Aorta (tissue), 5 donors: ENCODE results near the gene DHRS2. TPM values are rescaled to one million over a fixed set of nuclear protein-coding genes. Genes with fewer than 3 reads are reported as not detected.

ENCODE experiments used
- ATAC-seq: fragments of 200-7000 bp; cut with Tn5 transposase; one replicate; pipeline ENCODE4 v1.9.1; 2022; ENCODE audit warnings: moderate library complexity; ENCODE audit not compliant: low FRiP score
- DNase-seq, 2 donors: peaks; one replicate each; pipeline ENCODE4 v3.0.0-alpha.2; 2020
- H3K27ac ChIP-seq, 2 donors: one replicate each; pipeline ENCODE4 v1.5.1; 2013; ENCODE audit warnings: low read length in 2 of 2, mild to moderate bottlenecking in 2 of 2, moderate library complexity in 2 of 2, control low read depth in 1 of 2, inconsistent platforms in 1 of 2, low read depth in 1 of 2
- H3K27me3 ChIP-seq, 2 donors: one replicate each; pipeline ENCODE4 v1.6.1; 2013; ENCODE audit warnings: control low read depth in 1 of 2, low read length in 1 of 2, mild to moderate bottlenecking in 1 of 2, moderate library complexity in 1 of 2; ENCODE audit not compliant: insufficient read depth in 2 of 2, control insufficient read depth in 1 of 2
- H3K36me3 ChIP-seq, 2 donors: one replicate each; pipeline ENCODE4 v1.6.1; 2013; ENCODE audit warnings: control low read depth in 1 of 2, low read length in 1 of 2, mild to moderate bottlenecking in 1 of 2; ENCODE audit not compliant: insufficient read depth in 2 of 2, control insufficient read depth in 1 of 2
- H3K4me1 ChIP-seq, 2 donors: one replicate each; pipeline ENCODE4 v1.6.1; 2013; ENCODE audit warnings: low read length in 2 of 2, control low read depth in 1 of 2, mild to moderate bottlenecking in 1 of 2, moderate library complexity in 1 of 2; ENCODE audit not compliant: insufficient read depth in 2 of 2, control insufficient read depth in 1 of 2
- H3K4me3 ChIP-seq, 2 donors: one replicate each; pipeline ENCODE4 v1.5.1; 2013; ENCODE audit warnings: low read length in 2 of 2, control low read depth in 1 of 2, mild to moderate bottlenecking in 1 of 2
- H3K9me3 ChIP-seq: one replicate; pipeline ENCODE4 v1.6.1; 2013; ENCODE audit warnings: mild to moderate bottlenecking, low read length; ENCODE audit not compliant: control insufficient read depth
- WGBS, 2 donors: extraction: QIAGEN DNeasy Blood & Tissue Kit; methylation state at CpG; one replicate each; pipeline ENCODE4 v1.1.7; 2013; 5-methylcytosine and 5-hydroxymethylcytosine counted together
- intact Hi-C, 2 donors: fragments of 100-400 bp; cut with DNase I; formaldehyde crosslinking; loops; one replicate each; pipeline versions ENCODE4 v1.14.2 to v1.15.0; 2022
- polyA plus RNA-seq, 2 donors: library from polyadenylated mRNA; stranded (reverse); fragments of 200-250 nt; gene quantifications; one replicate each; pipeline ENCODE4 v1.2.3, GENCODE V29; 2013
- total RNA-seq, 2 donors: library from RNA; stranded (reverse); fragmentation: NEBNext Ultra II Directional; extraction: Animal tissue kit (Norgen Biotek cat#: 25700); gene quantifications; one replicate each; pipeline ENCODE4 v1.2.1, GENCODE V29; 2021
- donor health status: healthy with polysubstance abuse.
- donor health status: Bipolar disorder and iron deficiency.
- donor health status: DM: no; HTN: no; CAD: no.
- donor health status: DM: no; HTN: no; CAD: no.
- donor health status: DM: yes; HTN: yes; CAD: no.

DHRS2 gene
- total and polyA plus RNA-seq, 4 donors: 0.18 TPM; not detected in 3

- ATAC-seq (no peak), DNase-seq (no peak)
- WGBS, 2 donors: 31 to 44% methylated on average over 1 of the region's 1 CpG
- H3K27ac ChIP-seq: no peak overlapping the region
- intact Hi-C loops: no loop called here
- H3K9me3 ChIP-seq: no peaks in the 10 kb centered on the region
- H3K36me3 ChIP-seq: no peaks in the 10 kb centered on the region
- H3K4me3 ChIP-seq: no peak overlapping the region
- no peaks in the 10 kb centered on the region for H3K4me1 ChIP-seq
- no peaks in the 10 kb centered on the region for H3K27me3 ChIP-seq
These were observed 34.4 kb upstream of the DHRS2 start for GRCh38 chr14:23601845-23602180.

- ATAC-seq (no peak), DNase-seq (no peak)
- Histone ChIP-seq H3K4me1 (no peaks in the 10 kb centered on the region), H3K9me3 (no peaks in the 10 kb centered on the region), H3K4me3 (no peak overlapping the region), H3K27ac (no peak overlapping the region), H3K27me3 (no peaks in the 10 kb centered on the region), H3K36me3 (no peaks in the 10 kb centered on the region)
- 81 to 84% methylated on average over 12 of the region's 12 CpGs for WGBS, 2 donors
- intact Hi-C loops: no loop called here
These were observed 33.7 kb upstream of the DHRS2 start for GRCh38 chr14:23602181-23603095.

GRCh38 chr14:23603103-23603502 is 33.1 kb upstream of the DHRS2 start:
- intact Hi-C loops: no loop called here
- H3K4me1 ChIP-seq: no peaks in the 10 kb centered on the region
- H3K27ac ChIP-seq: no peak overlapping the region
- no peaks in the 10 kb centered on the region for H3K9me3 ChIP-seq
- no peak for DNase-seq
- no peaks in the 10 kb centered on the region for H3K36me3 ChIP-seq
- no peak for ATAC-seq
- H3K27me3 ChIP-seq: no peaks in the 10 kb centered on the region
- H3K4me3 ChIP-seq: no peak overlapping the region
- WGBS, 2 donors: 69 to 77% methylated on average over 2 of the region's 2 CpGs

- Histone ChIP-seq H3K4me3 (no peak overlapping the region), H3K9me3 (no peaks in the 10 kb centered on the region), H3K27ac (no peak overlapping the region), H3K4me1 (no peaks in the 10 kb centered on the region), H3K27me3 (no peaks in the 10 kb centered on the region), H3K36me3 (no peaks in the 10 kb centered on the region)
- intact Hi-C loops: no loop called here
- WGBS, 2 donors: 58 to 59% methylated on average over 2 of the region's 2 CpGs
- no peak for ATAC-seq
- DNase-seq: no peak
These were observed 32.0 kb upstream of the DHRS2 start for GRCh38 chr14:23604148-23604547.

GRCh38 chr14:23604675-23605170 is 31.4 kb upstream of the DHRS2 start:
- ATAC-seq: no peak
- WGBS, 2 donors: 78 to 79% methylated on average over 3 of the region's 3 CpGs
- no peaks in the 10 kb centered on the region for H3K9me3 ChIP-seq
- intact Hi-C loops: no loop called here
- DNase-seq: no peak
- no peaks in the 10 kb centered on the region for H3K27me3 ChIP-seq
- no peaks in the 10 kb centered on the region for H3K36me3 ChIP-seq
- H3K4me1 ChIP-seq: no peaks in the 10 kb centered on the region
- H3K4me3 ChIP-seq: no peak overlapping the region
- H3K27ac ChIP-seq: no peak overlapping the region

- 65 to 68% methylated on average over 6 of the region's 6 CpGs for WGBS, 2 donors
- no peaks in the 10 kb centered on the region for H3K4me1 ChIP-seq
- H3K27me3 ChIP-seq: no peaks in the 10 kb centered on the region
- no peaks in the 10 kb centered on the region for H3K36me3 ChIP-seq
- intact Hi-C loops: no loop called here
- ATAC-seq: no peak
- no peak overlapping the region for H3K4me3 ChIP-seq
- no peak overlapping the region for H3K27ac ChIP-seq
- no peaks in the 10 kb centered on the region for H3K9me3 ChIP-seq
- DNase-seq: no peak
These were observed 30.1 kb upstream of the DHRS2 start for GRCh38 chr14:23605931-23606585.

- ATAC-seq (no peak), DNase-seq (no peak)
- 0 to 4% methylated on average over 1 of the region's 1 CpG for WGBS, 2 donors
- no peak overlapping the region for H3K27ac ChIP-seq
- no peaks in the 10 kb centered on the region for H3K36me3 ChIP-seq
- no peaks in the 10 kb centered on the region for H3K4me1 ChIP-seq
- intact Hi-C loops: no loop called here
- no peaks in the 10 kb centered on the region for H3K27me3 ChIP-seq
- no peaks in the 10 kb centered on the region for H3K9me3 ChIP-seq
- H3K4me3 ChIP-seq: no peak overlapping the region
These were observed 27.7 kb upstream of the DHRS2 start for GRCh38 chr14:23608454-23608853.

- intact Hi-C loops: no loop called here
- ATAC-seq: no peak
- H3K4me3 ChIP-seq: no peak overlapping the region
- no peaks in the 10 kb centered on the region for H3K27me3 ChIP-seq
- WGBS, 2 donors: 56 to 75% methylated on average over 3 of the region's 3 CpGs
- H3K9me3 ChIP-seq: no peaks in the 10 kb centered on the region
- no peak overlapping the region for H3K27ac ChIP-seq
- no peaks in the 10 kb centered on the region for H3K36me3 ChIP-seq
- DNase-seq: no peak
- H3K4me1 ChIP-seq: no peaks in the 10 kb centered on the region
These were observed 27.2 kb upstream of the DHRS2 start for GRCh38 chr14:23609001-23609400.
